Caco-2 (cell line): ENCODE measurements around the gene LRPPRC. TPM values are rescaled to one million over a fixed set of nuclear protein-coding genes. Genes with fewer than 3 reads are reported as not detected.

Source experiments
- BruUV-seq: library from RNA; stranded (reverse); fragments of 400-500 nt; replicated peaks from 2 replicates; lab custom pipeline; 2021; lab: Mats Ljungman, UMichigan
- CTCF ChIA-PET: fragments of 300-600 bp; sonication (Branson Sonifier 250); formaldehyde crosslinking; loops from one replicate; lab custom pipeline; 2022; ENCODE audit warnings: antibody characterized with exemption; lab: Charles Lee
- POLR2A ChIA-PET: fragments of 300-600 bp; sonication (Branson Sonifier 250); formaldehyde crosslinking; loops from one replicate; lab custom pipeline; 2022; ENCODE audit warnings: antibody characterized with exemption; lab: Charles Lee
- DNase-seq, 2 experiments: peaks; one replicate each; pipeline versions ENCODE4 v3.0.0 to v3.0.0-alpha.2; 2020 to 2022
- H3K27me3 ChIP-seq: replicated peaks from 2 replicates; pipeline ENCODE4 v1.6.0; 2011; ENCODE audit warnings: low read length; ENCODE audit not compliant: control insufficient read depth, insufficient read depth
- H3K36me3 ChIP-seq: 2 replicates; pipeline ENCODE4 v1.5.1; 2011; ENCODE audit warnings: low read length; ENCODE audit not compliant: control insufficient read depth, insufficient read depth
- H3K4me1 ChIP-seq: fragments of 250-450 bp; sonication (Bioruptor Pico); 2 replicates; pipeline ENCODE4 v1.5.1; 2020; ENCODE audit warnings: mild to moderate bottlenecking
- H3K4me3 ChIP-seq: 2 replicates; pipeline ENCODE4 v1.5.1; 2011; ENCODE audit warnings: low read depth, mild to moderate bottlenecking, control low read depth, low read length
- H3K9me3 ChIP-seq: fragments of 250-450 bp; sonication (Bioruptor Pico); 2 replicates; pipeline ENCODE4 v1.5.1; 2020; ENCODE audit warnings: mild to moderate bottlenecking, moderate library complexity
- H3K27ac Mint-ChIP-seq: one replicate; pipeline ENCODE4 v1.8.0; 2022; ENCODE audit warnings: mixed read lengths; ENCODE audit not compliant: unreplicated experiment
- H3K27me3 Mint-ChIP-seq: one replicate; pipeline ENCODE4 v1.8.0; 2022; ENCODE audit warnings: mixed read lengths; ENCODE audit not compliant: insufficient read depth, unreplicated experiment
- H3K36me3 Mint-ChIP-seq: one replicate; pipeline ENCODE4 v1.8.0; 2022; ENCODE audit warnings: mild to moderate bottlenecking, mixed read lengths; ENCODE audit not compliant: insufficient read depth, unreplicated experiment
- H3K4me1 Mint-ChIP-seq: one replicate; pipeline ENCODE4 v1.8.0; 2022; ENCODE audit warnings: low read depth, mixed read lengths; ENCODE audit not compliant: unreplicated experiment
- H3K4me3 Mint-ChIP-seq: one replicate; pipeline ENCODE4 v1.8.0; 2022; ENCODE audit warnings: mild to moderate bottlenecking, moderate library complexity, mixed read lengths; ENCODE audit not compliant: unreplicated experiment
- H3K9me3 Mint-ChIP-seq: one replicate; pipeline ENCODE4 v1.8.0; 2022; ENCODE audit warnings: mixed read lengths; ENCODE audit not compliant: unreplicated experiment
- intact Hi-C: fragments of 100-400 bp; cut with micrococcal nuclease; formaldehyde crosslinking; loops from one replicate; pipeline ENCODE4 v1.10.0; 2022; ENCODE audit not compliant: unreplicated experiment
- total RNA-seq: library from RNA; stranded (reverse); gene quantifications from 2 replicates; pipeline ENCODE4 v1.2.3, GENCODE V29; 2022
- TF ChIP-seq, protein P1 (sequence below), 2 experiments: fragments of 200-600 bp in 1 of 2; IDR thresholded peaks; 1 replicate in 1 of 2; 2 replicates in 1 of 2; pipeline versions ENCODE4 v1.5.1 to v1.8.0; 2011 to 2022; ENCODE audit warnings: antibody characterized with exemption in 1 of 2, control low read depth in 1 of 2, inconsistent platforms in 1 of 2, low read depth in 1 of 2, low read length in 1 of 2, mild to moderate bottlenecking in 1 of 2, moderate library complexity in 1 of 2; ENCODE audit not compliant: insufficient read depth in 1 of 2, severe bottlenecking in 1 of 2, unreplicated experiment in 1 of 2

Gene LRPPRC
- total RNA-seq, 1 experiment from 2014 or later, result 242 TPM

DNA sequence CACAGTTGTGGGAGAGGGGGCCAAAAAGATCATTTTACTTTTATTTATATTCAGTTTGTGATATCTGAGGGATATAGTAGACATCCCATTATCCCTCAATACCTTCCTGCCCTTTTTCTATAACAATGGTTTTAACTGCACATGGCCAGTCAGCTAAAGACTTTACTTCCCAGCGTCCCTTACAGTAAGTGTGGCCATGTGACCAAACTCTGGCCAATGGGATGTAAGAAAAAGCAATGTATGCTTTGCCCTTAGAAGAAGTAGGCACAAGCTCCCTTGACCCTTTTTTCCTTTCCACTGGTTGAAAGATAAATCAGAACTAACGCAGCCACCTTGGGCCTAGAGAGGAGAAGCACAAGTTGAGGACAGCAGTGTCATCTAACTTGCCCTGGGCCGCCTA is 44.6 kb upstream of the LRPPRC start:
- no peak overlapping the region for H3K4me3 ChIP-seq
- Mint-ChIP-seq H3K36me3 (no peaks in the 10 kb centered on the region), H3K4me3 (no peak overlapping the region), H3K27ac (no peak overlapping the region), H3K4me1 (no peaks in the 10 kb centered on the region), H3K27me3 (no peaks in the 10 kb centered on the region), H3K9me3 (no peaks in the 10 kb centered on the region)
- ChIA-PET CTCF (no interaction called here), POLR2A (no interaction called here)
- DNase-seq, result no peak
- no peaks in the 10 kb centered on the region for H3K9me3 ChIP-seq
- TF ChIP-seq, protein P1, sequence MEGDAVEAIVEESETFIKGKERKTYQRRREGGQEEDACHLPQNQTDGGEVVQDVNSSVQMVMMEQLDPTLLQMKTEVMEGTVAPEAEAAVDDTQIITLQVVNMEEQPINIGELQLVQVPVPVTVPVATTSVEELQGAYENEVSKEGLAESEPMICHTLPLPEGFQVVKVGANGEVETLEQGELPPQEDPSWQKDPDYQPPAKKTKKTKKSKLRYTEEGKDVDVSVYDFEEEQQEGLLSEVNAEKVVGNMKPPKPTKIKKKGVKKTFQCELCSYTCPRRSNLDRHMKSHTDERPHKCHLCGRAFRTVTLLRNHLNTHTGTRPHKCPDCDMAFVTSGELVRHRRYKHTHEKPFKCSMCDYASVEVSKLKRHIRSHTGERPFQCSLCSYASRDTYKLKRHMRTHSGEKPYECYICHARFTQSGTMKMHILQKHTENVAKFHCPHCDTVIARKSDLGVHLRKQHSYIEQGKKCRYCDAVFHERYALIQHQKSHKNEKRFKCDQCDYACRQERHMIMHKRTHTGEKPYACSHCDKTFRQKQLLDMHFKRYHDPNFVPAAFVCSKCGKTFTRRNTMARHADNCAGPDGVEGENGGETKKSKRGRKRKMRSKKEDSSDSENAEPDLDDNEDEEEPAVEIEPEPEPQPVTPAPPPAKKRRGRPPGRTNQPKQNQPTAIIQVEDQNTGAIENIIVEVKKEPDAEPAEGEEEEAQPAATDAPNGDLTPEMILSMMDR (IDR thresholded peaks at IDR 0.05; ENCODE audit: insufficient read depth in 1 of 2, low read depth in 1 of 2, low read length in 1 of 2, severe bottlenecking in 1 of 2, unreplicated experiment in 1 of 2), result no peak
- no peaks in the 10 kb centered on the region for H3K36me3 ChIP-seq
- intact Hi-C loops, result loop anchor here (5.0 kb wide), 1 partner anchor 917 kb away; no protein-coding TSS in a partner anchor
- no TSS peak for BruUV-seq
- H3K27me3 ChIP-seq, result no peaks in the 10 kb centered on the region; the same call in 1 of the 2 replicates
- H3K4me1 ChIP-seq, result no peaks in the 10 kb centered on the region

DNA sequence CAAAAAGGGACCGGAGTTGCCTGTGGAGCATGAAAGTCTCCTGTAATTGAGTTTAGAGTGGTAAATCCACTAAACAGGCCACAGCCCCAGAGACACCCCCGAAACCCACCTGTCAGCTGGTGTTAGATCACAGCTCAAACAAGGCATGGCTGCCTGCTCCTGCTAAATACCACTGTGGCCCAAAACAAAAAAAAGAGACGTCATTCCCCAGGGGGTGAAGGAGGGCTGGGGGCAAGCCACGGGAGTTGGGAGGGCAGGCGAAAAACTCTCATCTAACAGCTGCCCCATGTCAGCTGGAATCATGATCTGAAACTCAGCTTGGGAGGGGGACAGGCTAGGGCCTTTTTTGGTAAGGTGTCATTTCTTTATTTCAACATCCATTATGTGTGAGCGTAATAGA is 42.5 kb upstream of the LRPPRC start:
- H3K4me1 ChIP-seq, result no peaks in the 10 kb centered on the region
- intact Hi-C loops, result no loop called here
- ChIA-PET CTCF (interaction anchor here (0.7 to 1.2 kb wide), 2 partner anchors 257 to 1653 kb away, joined by 3 to 4 read pairs; no protein-coding TSS in a partner anchor), POLR2A (no interaction called here)
- Mint-ChIP-seq H3K4me3 (no peak overlapping the region), H3K36me3 (no peaks in the 10 kb centered on the region), H3K27me3 (no peaks in the 10 kb centered on the region), H3K4me1 (no peaks in the 10 kb centered on the region), H3K27ac (no peak overlapping the region), H3K9me3 (no peaks in the 10 kb centered on the region)
- no peaks in the 10 kb centered on the region for H3K36me3 ChIP-seq
- H3K9me3 ChIP-seq, result no peaks in the 10 kb centered on the region
- BruUV-seq, result no TSS peak
- DNase-seq, result no peak
- TF ChIP-seq, protein P1 (IDR thresholded peaks at IDR 0.05; ENCODE audit: insufficient read depth in 1 of 2, low read depth in 1 of 2, low read length in 1 of 2, severe bottlenecking in 1 of 2, unreplicated experiment in 1 of 2), result no peak
- no peaks in the 10 kb centered on the region; the same call in 1 of the 2 replicates for H3K27me3 ChIP-seq
- H3K4me3 ChIP-seq, result no peak overlapping the region

DNA sequence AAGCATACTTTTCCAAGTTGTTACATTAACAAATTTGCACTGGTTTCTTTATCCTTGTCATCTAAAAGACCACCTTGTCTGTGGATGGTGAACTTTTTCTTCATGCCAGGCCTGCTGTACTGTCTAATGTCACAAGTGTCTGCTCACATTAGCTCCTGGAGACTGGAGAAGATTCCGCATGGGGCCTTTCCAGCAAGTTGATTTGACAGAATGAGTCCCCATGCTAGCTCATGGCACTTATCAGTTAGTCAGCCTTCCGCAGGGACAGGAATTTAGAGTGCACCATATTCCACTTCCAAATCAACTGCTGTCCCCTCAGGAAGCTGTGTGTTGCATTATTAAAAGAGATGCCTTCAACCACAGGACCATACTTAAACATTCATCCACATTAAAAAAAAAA is 41.4 kb upstream of the LRPPRC start:
- ChIA-PET POLR2A (no interaction called here), CTCF (no interaction called here)
- no TSS peak for BruUV-seq

More for the DNA sequence above, 41.4 kb upstream of the LRPPRC start:
- Histone ChIP-seq H3K36me3 (no peaks in the 10 kb centered on the region), H3K9me3 (no peaks in the 10 kb centered on the region), H3K4me1 (no peaks in the 10 kb centered on the region), H3K27me3 (no peaks in the 10 kb centered on the region; the same call in 1 of the 2 replicates), H3K4me3 (no peak overlapping the region)
- intact Hi-C loops, result no loop called here
- DNase-seq, result no peak
- Mint-ChIP-seq H3K27ac (no peak overlapping the region), H3K9me3 (no peaks in the 10 kb centered on the region), H3K36me3 (no peaks in the 10 kb centered on the region), H3K4me3 (no peak overlapping the region), H3K4me1 (no peaks in the 10 kb centered on the region), H3K27me3 (no peaks in the 10 kb centered on the region)
- TF ChIP-seq, protein P1 (IDR thresholded peaks at IDR 0.05; ENCODE audit: insufficient read depth in 1 of 2, low read depth in 1 of 2, low read length in 1 of 2, severe bottlenecking in 1 of 2, unreplicated experiment in 1 of 2), result no peak
